ENCODE measurements around the gene NFATC1. TPM values are rescaled to one million over a fixed set of nuclear protein-coding genes. Genes with fewer than 3 reads are reported as not detected.

The NFATC1 gene
- total RNA-seq, 3 donors from 2014 or later, result 10.9 to 18.0 (median 12.9) TPM

- Histone ChIP-seq H3K36me3 (no peaks in the 10 kb centered on the region), H3K27me3 (no peaks in the 10 kb centered on the region), H3K4me3 (no peak overlapping the region), H3K27ac (peak overlapping the region; percentile 25 to 64), H3K9me3 (no peaks in the 10 kb centered on the region), H3K4me1 (no peaks in the 10 kb centered on the region)
- TF ChIP-seq POLR2A (IDR thresholded peaks at IDR 0.05) (no peak), CTCF (IDR thresholded peaks at IDR 0.05) (no peak), POLR2AphosphoS5 (IDR thresholded peaks at IDR 0.05) (no peak)
- intact Hi-C loops (cut with DNase I; ENCODE audit: low total_unique reads), result loop anchor here (10.0 kb wide), 2 partner anchors 70 to 120 kb away; no protein-coding TSS in a partner anchor
- DNase-seq (ENCODE audit: low spot score in 2 of 2), result no peak
Measured at GRCh38 chr18:79405019-79405780, 9.5 kb downstream of the NFATC1 start.

- Histone ChIP-seq H3K9me3 (no peaks in the 10 kb centered on the region), H3K27me3 (no peaks in the 10 kb centered on the region), H3K4me3 (no peak overlapping the region), H3K36me3 (no peaks in the 10 kb centered on the region), H3K4me1 (no peaks in the 10 kb centered on the region), H3K27ac (peak overlapping the region; percentile 25 to 64)
- intact Hi-C loops (cut with DNase I; ENCODE audit: low total_unique reads), result loop anchor here (10.0 kb wide), 2 partner anchors 69 to 119 kb away; no protein-coding TSS in a partner anchor
- no peak for TF ChIP-seq POLR2AphosphoS5 (IDR thresholded peaks at IDR 0.05)
- no peak for TF ChIP-seq CTCF (IDR thresholded peaks at IDR 0.05)
- no peak for TF ChIP-seq POLR2A (IDR thresholded peaks at IDR 0.05)
- DNase-seq (ENCODE audit: low spot score in 2 of 2), result no peak
Measured at GRCh38 chr18:79405781-79406575, 10.2 kb downstream of the NFATC1 start.

- no peaks in the 10 kb centered on the region for H3K36me3 ChIP-seq
- no peaks in the 10 kb centered on the region for H3K27me3 ChIP-seq
- no peaks in the 10 kb centered on the region for H3K9me3 ChIP-seq
- TF ChIP-seq POLR2AphosphoS5 (IDR thresholded peaks at IDR 0.05) (no peak), POLR2A (IDR thresholded peaks at IDR 0.05) (no peak), CTCF (IDR thresholded peaks at IDR 0.05) (no peak)
- DNase-seq (ENCODE audit: low spot score in 2 of 2), result no peak
- no peak overlapping the region for H3K4me3 ChIP-seq
- peak overlapping the region in 1 of 2 donors; percentile 64 for H3K27ac ChIP-seq
- intact Hi-C loops (cut with DNase I; ENCODE audit: low total_unique reads), result loop anchor here (10.0 kb wide), 2 partner anchors 68 to 118 kb away; no protein-coding TSS in a partner anchor
- no peaks in the 10 kb centered on the region for H3K4me1 ChIP-seq
Measured at GRCh38 chr18:79406708-79407107, 11.0 kb downstream of the NFATC1 start.

- no peak for TF ChIP-seq POLR2AphosphoS5 (IDR thresholded peaks at IDR 0.05)
- no peak for TF ChIP-seq POLR2A (IDR thresholded peaks at IDR 0.05)
- no peak for TF ChIP-seq CTCF (IDR thresholded peaks at IDR 0.05)
- H3K4me1 ChIP-seq, result no peaks in the 10 kb centered on the region
- no peaks in the 10 kb centered on the region for H3K27me3 ChIP-seq
- H3K4me3 ChIP-seq, result no peak overlapping the region
- H3K36me3 ChIP-seq, result no peaks in the 10 kb centered on the region
- intact Hi-C loops (cut with DNase I; ENCODE audit: low total_unique reads), result loop anchor here (10.0 kb wide), 2 partner anchors 65 to 115 kb away; no protein-coding TSS in a partner anchor
- DNase-seq (ENCODE audit: low spot score in 2 of 2), result no peak
- H3K27ac ChIP-seq, result no peak overlapping the region
- no peaks in the 10 kb centered on the region for H3K9me3 ChIP-seq
Measured at GRCh38 chr18:79409313-79409712, 13.6 kb downstream of the NFATC1 start.
